Osteocyte (in vitro differentiated cells): ENCODE measurements around the gene TAX1BP1. TPM values are rescaled to one million over a fixed set of nuclear protein-coding genes. Genes with fewer than 3 reads are reported as not detected.

ENCODE experiments used
- DNase-seq: peaks from one replicate; pipeline ENCODE4 v3.0.0; 2021; ENCODE audit warnings: mixed read lengths; ENCODE audit not compliant: unreplicated experiment; ENCODE audit errors: extremely low spot score
- H3K27ac Mint-ChIP-seq: one replicate; pipeline ENCODE4 v1.8.0; 2021; ENCODE audit warnings: mild to moderate bottlenecking, mixed read lengths; ENCODE audit not compliant: unreplicated experiment
- H3K27me3 Mint-ChIP-seq: one replicate; pipeline ENCODE4 v1.8.0; 2021; ENCODE audit warnings: mixed read lengths; ENCODE audit not compliant: unreplicated experiment
- H3K36me3 Mint-ChIP-seq: one replicate; pipeline ENCODE4 v1.8.0; 2021; ENCODE audit warnings: mixed read lengths; ENCODE audit not compliant: unreplicated experiment
- H3K4me1 Mint-ChIP-seq: one replicate; pipeline ENCODE4 v1.8.0; 2021; ENCODE audit warnings: mixed read lengths; ENCODE audit not compliant: unreplicated experiment
- H3K4me3 Mint-ChIP-seq: one replicate; pipeline ENCODE4 v1.8.0; 2021; ENCODE audit warnings: mild to moderate bottlenecking, moderate library complexity, mixed read lengths; ENCODE audit not compliant: unreplicated experiment
- H3K9me3 Mint-ChIP-seq: one replicate; pipeline ENCODE4 v1.8.0; 2021; ENCODE audit warnings: mixed read lengths; ENCODE audit not compliant: unreplicated experiment
- CTCF ChIP-seq: fragments of 200-600 bp; sonication (generic); IDR thresholded peaks from 2 replicates; pipeline ENCODE4 v1.5.0; 2021; ENCODE audit warnings: antibody characterized with exemption, mild to moderate bottlenecking, moderate library complexity
- total RNA-seq: library from RNA; stranded (reverse); gene quantifications from 2 replicates; pipeline ENCODE4 v1.2.1, GENCODE V29; 2021

Gene TAX1BP1
- total RNA-seq, 1 donor from 2014 or later = 95.5 TPM

GRCh38 chr7:27708485-27708884, 31.5 kb upstream of the TAX1BP1 start:
- Mint-ChIP-seq H3K4me3 (no peak overlapping the region), H3K4me1 (peaks cover 15% of the 10 kb centered on the region), H3K9me3 (no peaks in the 10 kb centered on the region), H3K36me3 (peaks cover 2% of the 10 kb centered on the region), H3K27me3 (no peaks in the 10 kb centered on the region), H3K27ac (no peak overlapping the region)
- no peak for DNase-seq
- no peak for TF ChIP-seq CTCF

GRCh38 chr7:27709137-27710075, 30.6 kb upstream of the TAX1BP1 start:
- DNase-seq = no peak
- Mint-ChIP-seq H3K9me3 (no peaks in the 10 kb centered on the region), H3K27me3 (no peaks in the 10 kb centered on the region), H3K4me3 (no peak overlapping the region), H3K27ac (peak overlapping the region; percentile 63), H3K4me1 (peaks cover 15% of the 10 kb centered on the region), H3K36me3 (peaks cover 2% of the 10 kb centered on the region)
- TF ChIP-seq CTCF = no peak

- Mint-ChIP-seq H3K4me1 (peaks cover 26% of the 10 kb centered on the region), H3K4me3 (no peak overlapping the region), H3K9me3 (no peaks in the 10 kb centered on the region), H3K27me3 (no peaks in the 10 kb centered on the region), H3K36me3 (peaks cover 2% of the 10 kb centered on the region), H3K27ac (no peak overlapping the region)
- no peak for TF ChIP-seq CTCF
- DNase-seq = no peak
Observed at GRCh38 chr7:27712217-27712616, 27.7 kb upstream of the TAX1BP1 start.

- no peak for DNase-seq
- Mint-ChIP-seq H3K4me3 (no peak overlapping the region), H3K4me1 (peaks cover 15% of the 10 kb centered on the region), H3K9me3 (no peaks in the 10 kb centered on the region), H3K27me3 (no peaks in the 10 kb centered on the region), H3K36me3 (peaks cover 2% of the 10 kb centered on the region), H3K27ac (no peak overlapping the region)
- no peak for TF ChIP-seq CTCF
Observed at GRCh38 chr7:27714831-27715444, 25.0 kb upstream of the TAX1BP1 start.

- peak; percentile 55 for TF ChIP-seq CTCF
- no peaks in the 10 kb centered on the region for H3K9me3 Mint-ChIP-seq
Observed at GRCh38 chr7:27723085-27723484, 16.9 kb upstream of the TAX1BP1 start.

More at GRCh38 chr7:27723085-27723484, 16.9 kb upstream of the TAX1BP1 start:
- no peak overlapping the region for H3K4me3 Mint-ChIP-seq
- H3K27me3 Mint-ChIP-seq = no peaks in the 10 kb centered on the region
- DNase-seq = no peak
- no peaks in the 10 kb centered on the region for H3K36me3 Mint-ChIP-seq
- no peaks in the 10 kb centered on the region for H3K4me1 Mint-ChIP-seq
- no peak overlapping the region for H3K27ac Mint-ChIP-seq
